Neuronal stem cell (in vitro differentiated cells): ENCODE data around the gene POM121C.
"Not testable (repeated sequence)": the region's sequence is repeated elsewhere in the genome, so short reads cannot be mapped to it uniquely, and the experiment has no call there.

Source experiments
- DNase-seq: peaks from one replicate; pipeline ENCODE4 v3.0.0-alpha.2; 2013; ENCODE audit warnings: low spot score
- H2AFZ ChIP-seq: one replicate; pipeline ENCODE4 v1.6.1; 2013; ENCODE audit warnings: mild to moderate bottlenecking, low read length, inconsistent platforms
- H2AK5ac ChIP-seq: 2 replicates; pipeline ENCODE4 v1.6.1; 2013; ENCODE audit warnings: low read depth, mild to moderate bottlenecking, inconsistent platforms, low read length, moderate library complexity, mixed read lengths
- H2BK120ac ChIP-seq: 2 replicates; pipeline ENCODE4 v1.6.1; 2013; ENCODE audit warnings: low read depth, mild to moderate bottlenecking, inconsistent platforms, low read length, moderate library complexity, mixed read lengths
- H2BK12ac ChIP-seq: one replicate; pipeline ENCODE4 v1.6.1; 2013; ENCODE audit warnings: low read length, inconsistent platforms
- H2BK15ac ChIP-seq: 2 replicates; pipeline ENCODE4 v1.6.1; 2013; ENCODE audit warnings: mild to moderate bottlenecking, low read length, inconsistent platforms, mixed read lengths
- H2BK5ac ChIP-seq: one replicate; pipeline ENCODE4 v1.6.1; 2013; ENCODE audit warnings: inconsistent platforms, mild to moderate bottlenecking, low read length, moderate library complexity
- H3K14ac ChIP-seq: one replicate; pipeline ENCODE4 v1.6.1; 2013; ENCODE audit warnings: low read length, inconsistent platforms
- H3K18ac ChIP-seq: 2 replicates; pipeline ENCODE4 v1.6.1; 2013; ENCODE audit warnings: low read length, inconsistent platforms
- H3K23ac ChIP-seq: 2 replicates; pipeline ENCODE4 v1.6.1; 2013; ENCODE audit warnings: low read depth, mild to moderate bottlenecking, mixed read lengths, low read length, inconsistent platforms; ENCODE audit not compliant: poor library complexity
- H3K27ac ChIP-seq: replicated peaks from 3 replicates; pipeline ENCODE4 v1.5.1; 2013; ENCODE audit warnings: low read length, inconsistent platforms
- H3K27me3 ChIP-seq, 3 experiments: 2 replicates each; pipeline ENCODE4 v1.6.1; 2013; ENCODE audit warnings: low read length in 3 of 3, mild to moderate bottlenecking in 2 of 3, inconsistent platforms in 1 of 3, low read depth in 1 of 3, mixed read lengths in 1 of 3, moderate library complexity in 1 of 3; ENCODE audit not compliant: control insufficient read depth in 3 of 3, insufficient read depth in 3 of 3
- H3K36me3 ChIP-seq, 2 donors: replicated peaks in 1 of 2; 2 replicates each; pipeline ENCODE4 v1.6.1; 2013; ENCODE audit warnings: low read length in 2 of 2; ENCODE audit not compliant: control insufficient read depth in 2 of 2, insufficient read depth in 2 of 2
- H3K4ac ChIP-seq: 2 replicates; pipeline ENCODE4 v1.6.1; 2013; ENCODE audit warnings: inconsistent platforms, mild to moderate bottlenecking, low read length, moderate library complexity
- H3K4me1 ChIP-seq, 2 donors: 1 replicate in 1 of 2; 2 replicates in 1 of 2; pipeline ENCODE4 v1.6.1; 2013; ENCODE audit warnings: low read length in 2 of 2, low read depth in 1 of 2; ENCODE audit not compliant: control insufficient read depth in 2 of 2, insufficient read depth in 1 of 2
- H3K4me2 ChIP-seq: one replicate; pipeline ENCODE4 v1.6.1; 2013; ENCODE audit warnings: mild to moderate bottlenecking, low read length, inconsistent platforms; ENCODE audit not compliant: insufficient read depth, poor library complexity, severe bottlenecking
- H3K4me3 ChIP-seq, 2 donors: 2 replicates each; pipeline ENCODE4 v1.5.1; 2013; ENCODE audit warnings: low read length in 2 of 2, mild to moderate bottlenecking in 2 of 2, inconsistent platforms in 1 of 2, moderate library complexity in 1 of 2
- H3K79me1 ChIP-seq: one replicate; pipeline ENCODE4 v1.6.1; 2013; ENCODE audit warnings: low read depth, mild to moderate bottlenecking, inconsistent platforms, low read length, moderate library complexity
- H3K9ac ChIP-seq: one replicate; pipeline ENCODE4 v1.6.1; 2013; ENCODE audit warnings: mild to moderate bottlenecking, low read depth, low read length, inconsistent platforms; ENCODE audit not compliant: poor library complexity
- H3K9me3 ChIP-seq, 2 donors: replicated peaks in 1 of 2; 2 replicates each; pipeline versions ENCODE3 to v1.6.1; 2013; ENCODE audit warnings: low read length in 2 of 2, mild to moderate bottlenecking in 2 of 2, inconsistent platforms in 1 of 2, low read depth in 1 of 2, mixed read lengths in 1 of 2, moderate library complexity in 1 of 2; ENCODE audit not compliant: control insufficient read depth in 2 of 2, insufficient read depth in 1 of 2
- H4K8ac ChIP-seq: one replicate; pipeline ENCODE4 v1.6.1; 2013; ENCODE audit warnings: low read depth, mild to moderate bottlenecking, inconsistent platforms, low read length, moderate library complexity
- H4K91ac ChIP-seq: one replicate; pipeline ENCODE4 v1.6.1; 2013; ENCODE audit warnings: low read length, low read depth, mild to moderate bottlenecking, inconsistent platforms; ENCODE audit not compliant: poor library complexity
- WGBS, 2 donors: extraction: QIAGEN DNeasy Blood & Tissue Kit; methylation state at CpG; one replicate each; pipeline ENCODE4 v1.1.7; 2013; ENCODE audit warnings: missing lambda C conversion rate in 2 of 2, mixed read lengths in 1 of 2; ENCODE audit not compliant: insufficient read length in 2 of 2, insufficient replicate concordance in 1 of 2; ENCODE audit errors: extremely low coverage in 2 of 2; 5-methylcytosine and 5-hydroxymethylcytosine counted together

POM121C gene

GRCh38 chr7:75403455-75404443 lies 82.3 kb downstream of the POM121C start:
- not testable (repeated sequence) for H3K4ac ChIP-seq, H3K4me1 ChIP-seq, H3K4me3 ChIP-seq, H4K91ac ChIP-seq, H3K27me3 ChIP-seq, H3K36me3 ChIP-seq, H2AFZ ChIP-seq, H2BK120ac ChIP-seq, H3K18ac ChIP-seq, H3K23ac ChIP-seq, H3K9me3 ChIP-seq, H3K27ac ChIP-seq, H2BK12ac ChIP-seq, H2BK5ac ChIP-seq, H3K9ac ChIP-seq, H2BK15ac ChIP-seq, H3K79me1 ChIP-seq, H3K4me2 ChIP-seq, DNase-seq, H3K14ac ChIP-seq, H4K8ac ChIP-seq, H2AK5ac ChIP-seq
- WGBS, 2 donors = no CpG with 5 or more reads among the region's 28 CpGs

GRCh38 chr7:75400575-75400974 lies 85.5 kb downstream of the POM121C start:
- not testable (repeated sequence) for H4K91ac ChIP-seq, H2AK5ac ChIP-seq, H3K4me1 ChIP-seq, H3K27ac ChIP-seq, H2BK15ac ChIP-seq, H3K4ac ChIP-seq, H3K27me3 ChIP-seq, H2BK5ac ChIP-seq, H3K4me3 ChIP-seq, H2BK120ac ChIP-seq, H2AFZ ChIP-seq, H3K23ac ChIP-seq, H3K4me2 ChIP-seq, H3K18ac ChIP-seq, H3K36me3 ChIP-seq, H3K14ac ChIP-seq, H3K9ac ChIP-seq, H3K9me3 ChIP-seq, H4K8ac ChIP-seq, H2BK12ac ChIP-seq, H3K79me1 ChIP-seq, DNase-seq
- no CpG with 5 or more reads among the region's 6 CpGs for WGBS, 2 donors

DNA sequence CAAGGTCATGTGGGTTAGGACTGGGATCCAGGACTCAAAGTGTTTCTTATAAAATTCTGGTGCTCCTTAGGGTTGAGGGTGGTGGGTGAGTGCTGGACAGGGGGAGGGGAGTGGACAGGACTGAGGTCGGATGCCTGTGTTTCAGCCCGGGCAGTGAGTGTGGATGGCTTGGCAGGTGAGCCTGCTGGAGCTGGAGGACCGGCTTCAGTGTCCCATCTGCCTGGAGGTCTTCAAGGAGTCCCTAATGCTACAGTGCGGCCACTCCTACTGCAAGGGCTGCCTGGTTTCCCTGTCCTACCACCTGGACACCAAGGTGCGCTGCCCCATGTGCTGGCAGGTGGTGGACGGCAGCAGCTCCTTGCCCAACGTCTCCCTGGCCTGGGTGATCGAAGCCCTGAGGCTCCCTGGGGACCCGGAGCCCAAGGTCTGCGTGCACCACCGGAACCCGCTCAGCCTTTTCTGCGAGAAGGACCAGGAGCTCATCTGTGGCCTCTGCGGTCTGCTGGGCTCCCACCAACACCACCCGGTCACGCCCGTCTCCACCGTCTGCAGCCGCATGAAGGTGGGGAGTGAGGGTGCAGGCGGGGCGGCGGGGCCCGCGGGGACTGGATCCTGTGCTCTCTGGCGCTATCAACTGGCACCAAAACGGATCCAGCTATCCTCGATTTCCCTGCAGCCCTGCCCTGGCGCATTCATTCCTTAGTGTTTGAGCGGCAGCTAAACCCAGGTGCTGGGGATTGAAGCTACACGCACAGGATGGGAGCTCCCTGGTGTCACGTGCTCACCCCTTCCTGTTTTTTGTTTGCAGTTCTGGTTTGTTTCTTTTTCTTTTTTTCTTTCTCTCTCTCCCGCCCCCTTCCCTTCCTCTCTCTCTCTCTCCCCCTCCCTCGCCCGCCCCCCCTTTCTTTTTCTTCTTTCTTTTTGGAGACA lies 87.1 kb downstream of the POM121C start:
- not testable (repeated sequence) for H2AFZ ChIP-seq, H2BK15ac ChIP-seq, H4K91ac ChIP-seq, H3K4me3 ChIP-seq, H3K18ac ChIP-seq, H3K36me3 ChIP-seq, DNase-seq, H3K14ac ChIP-seq, H4K8ac ChIP-seq, H3K27ac ChIP-seq, H3K27me3 ChIP-seq, H3K4me1 ChIP-seq, H2BK5ac ChIP-seq, H3K79me1 ChIP-seq, H3K9ac ChIP-seq, H2BK12ac ChIP-seq, H2AK5ac ChIP-seq, H3K9me3 ChIP-seq, H2BK120ac ChIP-seq, H3K23ac ChIP-seq, H3K4ac ChIP-seq, H3K4me2 ChIP-seq
- WGBS, 2 donors = no CpG with 5 or more reads among the region's 34 CpGs

GRCh38 chr7:75397865-75398264 lies 88.2 kb downstream of the POM121C start:
- H3K9me3 ChIP-seq, H3K9ac ChIP-seq, H3K4me3 ChIP-seq, H3K36me3 ChIP-seq, H3K27me3 ChIP-seq, H3K4me1 ChIP-seq, H3K27ac ChIP-seq, H3K4me2 ChIP-seq, H2BK120ac ChIP-seq, H3K14ac ChIP-seq, H2BK5ac ChIP-seq, H2BK15ac ChIP-seq, H2AK5ac ChIP-seq, H2AFZ ChIP-seq, H3K23ac ChIP-seq, H3K18ac ChIP-seq, DNase-seq, H3K79me1 ChIP-seq, H3K4ac ChIP-seq, H2BK12ac ChIP-seq, H4K8ac ChIP-seq, H4K91ac ChIP-seq: not testable (repeated sequence)
- no CpG with 5 or more reads among the region's 2 CpGs for WGBS, 2 donors
